GM21825 (cell line): ENCODE results near the gene XPOT.

Source experiments
- ATAC-seq: cut with Tn5 transposase; IDR thresholded peaks from one replicate; pipeline ENCODE4 v1.9.1; 2021; ENCODE audit warnings: mild to moderate bottlenecking, moderate library complexity; ENCODE audit not compliant: unreplicated experiment

The XPOT gene

GRCh38 chr12:64466178-64466577, 62.0 kb downstream of the XPOT start:
- ATAC-seq: no peak

- ATAC-seq: no peak
These were observed 64.8 kb downstream of the XPOT start for GRCh38 chr12:64468966-64469365.

DNA sequence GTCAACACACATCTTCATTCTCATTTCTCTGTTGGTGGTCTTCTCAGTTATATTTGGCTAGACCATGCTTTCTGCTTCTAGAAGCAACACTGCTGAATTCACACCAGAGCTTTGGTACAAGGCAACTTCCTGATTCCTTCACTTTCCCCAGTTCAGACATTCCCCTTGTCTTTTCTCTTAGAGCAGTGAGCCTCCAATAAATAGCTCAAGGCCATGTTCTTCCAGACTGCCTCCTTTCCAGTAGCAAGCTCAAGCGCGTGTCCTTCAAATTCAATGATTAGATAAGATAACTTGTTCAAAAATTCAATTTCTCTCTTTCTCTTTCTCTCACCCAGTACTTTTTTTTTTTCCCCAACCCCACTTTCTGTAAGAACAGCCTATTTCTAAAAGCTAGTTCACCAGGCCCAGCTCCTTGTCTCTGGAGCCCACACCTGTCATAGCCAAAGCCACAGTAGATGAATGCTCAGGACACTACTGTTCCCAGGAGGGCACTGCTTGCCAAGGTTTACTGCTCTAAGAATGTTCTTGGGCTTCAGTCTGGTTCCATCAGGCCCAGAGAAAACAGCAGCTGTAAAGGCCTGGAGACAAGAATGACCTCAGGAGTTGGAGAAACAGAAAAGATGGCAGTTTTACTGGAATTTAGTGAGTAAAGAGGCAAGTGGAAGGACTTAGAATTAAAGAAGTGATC, 65.4 kb downstream of the XPOT start:
- no peak for ATAC-seq

DNA sequence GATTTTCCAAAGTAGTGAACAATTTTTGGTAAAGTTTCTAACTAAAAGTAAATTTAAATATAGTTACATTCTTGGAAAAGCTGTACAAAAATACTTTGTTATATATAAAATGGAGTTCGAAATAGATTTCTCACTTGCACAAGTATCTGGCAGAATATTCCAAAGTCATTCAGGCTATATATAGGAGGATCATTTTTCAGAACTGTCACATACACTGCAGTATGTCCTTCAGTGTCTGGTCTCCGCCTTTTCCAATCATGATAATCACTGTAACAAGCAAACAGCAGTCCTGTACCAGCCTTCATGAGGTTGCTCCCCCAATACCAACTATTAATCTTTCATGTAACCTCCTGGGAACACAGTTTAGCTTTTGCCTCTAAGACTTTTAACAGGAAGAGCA, 66.3 kb downstream of the XPOT start:
- no peak for ATAC-seq

DNA sequence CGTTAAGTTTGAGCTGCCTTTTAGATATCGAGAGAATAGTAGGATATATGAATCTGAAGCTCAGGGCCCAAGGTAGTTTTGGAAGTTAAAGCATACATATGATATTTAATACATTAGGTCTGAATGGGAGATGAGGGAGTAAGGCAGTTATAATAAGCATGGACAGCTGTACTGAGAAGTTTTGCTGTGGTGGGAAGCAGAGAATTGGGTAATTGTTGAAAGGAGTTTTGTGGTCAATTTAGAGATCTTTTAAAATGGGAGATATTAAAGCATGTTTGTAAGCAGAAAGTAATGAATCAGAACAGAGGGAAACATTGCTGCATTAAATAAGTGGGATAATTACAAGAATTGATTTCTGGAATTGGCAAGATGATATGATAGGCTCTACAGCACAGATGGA, 69.0 kb downstream of the XPOT start:
- no peak for ATAC-seq

DNA sequence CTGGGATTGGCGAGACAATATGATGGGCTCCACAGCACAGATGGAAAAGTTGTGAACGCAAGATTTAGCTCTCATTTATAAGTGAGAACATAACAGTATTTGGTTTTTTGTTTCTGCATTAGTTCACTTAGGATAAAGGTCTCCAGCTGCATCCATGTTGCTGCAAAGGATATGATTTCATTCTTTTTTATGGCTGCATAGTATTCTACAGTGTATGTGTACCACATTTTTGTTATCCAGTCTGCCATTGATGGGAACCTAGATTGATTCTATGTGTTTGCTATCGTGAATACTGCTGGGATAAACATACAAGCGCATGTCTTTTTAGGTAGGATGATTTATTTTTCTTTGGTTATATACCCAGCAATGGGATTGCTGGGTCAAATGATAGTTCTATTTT, 71.3 kb downstream of the XPOT start:
- ATAC-seq: no peak

GRCh38 chr12:64476844-64477243, 72.7 kb downstream of the XPOT start:
- ATAC-seq: no peak

- no peak for ATAC-seq
These were observed 74.5 kb downstream of the XPOT start for GRCh38 chr12:64478661-64479060.

GRCh38 chr12:64480148-64480547, 76.0 kb downstream of the XPOT start:
- ATAC-seq: no peak

DNA sequence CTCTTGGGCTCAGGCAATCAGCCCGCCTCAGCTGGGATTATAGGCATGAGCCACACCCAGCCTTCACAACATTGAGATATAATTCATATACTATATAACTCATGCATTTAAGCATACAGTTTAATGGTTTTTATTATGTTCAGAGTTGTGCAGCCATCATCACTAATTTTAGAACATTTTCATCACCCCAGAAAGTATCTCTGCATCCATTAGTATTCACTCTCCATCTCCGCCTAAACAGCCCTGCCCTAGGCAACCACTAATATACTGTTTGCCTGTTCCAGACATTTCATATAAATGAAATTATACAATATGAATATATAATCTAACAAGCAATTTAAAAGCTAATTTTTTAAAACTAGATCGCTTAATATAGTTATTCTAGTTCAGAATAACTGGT, 82.5 kb downstream of the XPOT start:
- no peak for ATAC-seq

- no peak for ATAC-seq
These were observed 87.5 kb downstream of the XPOT start for GRCh38 chr12:64491718-64492117.

DNA sequence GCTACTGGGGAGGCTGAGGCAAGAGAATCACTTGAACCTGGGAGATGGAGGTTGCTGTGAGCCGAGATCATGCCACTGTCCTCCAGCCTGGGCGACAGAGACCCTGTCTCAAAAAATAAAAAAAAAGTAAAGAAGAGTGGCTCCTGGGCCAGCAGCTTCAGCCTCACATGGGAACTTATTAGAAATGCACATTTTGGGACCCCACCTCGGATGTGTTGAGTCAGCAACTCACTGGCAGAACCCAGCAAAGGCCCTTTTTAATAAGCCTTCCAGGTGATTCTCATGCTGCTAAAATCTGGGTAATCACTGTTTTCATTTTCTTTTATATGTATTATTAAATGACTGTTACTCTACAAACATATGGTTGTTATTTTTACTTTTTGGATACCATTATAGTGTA, 89.3 kb downstream of the XPOT start:
- no peak for ATAC-seq

GRCh38 chr12:64494998-64495729, 91.0 kb downstream of the XPOT start:
- ATAC-seq: no peak

DNA sequence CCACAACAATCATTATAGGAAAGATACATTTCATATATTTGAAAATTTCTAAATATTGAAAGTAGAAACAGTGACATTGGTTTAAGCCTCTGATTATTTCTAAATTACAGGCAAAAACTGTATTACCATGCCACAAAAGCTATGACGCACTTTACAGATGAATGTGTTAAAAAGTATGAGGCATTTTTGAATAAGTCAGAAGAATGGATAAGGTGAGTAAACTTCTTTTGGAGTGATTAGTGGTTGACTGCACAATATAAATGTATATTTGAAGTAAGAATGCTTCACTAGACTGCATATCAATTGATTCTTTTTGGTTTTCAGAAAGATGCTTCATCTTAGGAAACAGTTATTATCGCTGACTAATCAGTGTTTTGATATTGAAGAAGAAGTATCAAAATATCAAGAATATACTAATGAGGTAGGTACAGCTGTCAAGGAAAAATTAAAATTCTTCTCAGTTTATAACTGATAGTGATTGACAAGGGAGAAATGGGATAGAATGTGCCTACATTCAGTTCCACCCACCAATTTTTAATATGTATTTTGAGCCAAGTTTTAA, 92.7 kb downstream of the XPOT start:
- ATAC-seq: no peak

DNA sequence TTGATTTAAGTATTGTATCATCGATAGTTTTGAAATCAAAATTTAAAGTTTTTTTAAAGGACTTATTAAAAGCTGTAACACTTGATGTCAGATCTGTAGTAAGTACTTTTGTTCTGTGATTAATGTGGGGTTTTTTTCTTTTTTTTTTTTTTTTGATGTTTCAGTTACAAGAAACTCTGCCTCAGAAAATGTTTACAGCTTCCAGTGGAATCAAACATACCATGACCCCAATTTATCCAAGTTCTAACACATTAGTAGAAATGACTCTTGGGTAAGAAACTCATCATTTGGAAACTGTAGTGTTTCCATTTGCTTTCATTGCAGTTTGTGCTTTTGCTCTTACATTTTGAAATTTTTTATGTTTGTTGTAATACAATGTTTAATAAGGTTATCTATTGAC, 93.3 kb downstream of the XPOT start:
- ATAC-seq: no peak

DNA sequence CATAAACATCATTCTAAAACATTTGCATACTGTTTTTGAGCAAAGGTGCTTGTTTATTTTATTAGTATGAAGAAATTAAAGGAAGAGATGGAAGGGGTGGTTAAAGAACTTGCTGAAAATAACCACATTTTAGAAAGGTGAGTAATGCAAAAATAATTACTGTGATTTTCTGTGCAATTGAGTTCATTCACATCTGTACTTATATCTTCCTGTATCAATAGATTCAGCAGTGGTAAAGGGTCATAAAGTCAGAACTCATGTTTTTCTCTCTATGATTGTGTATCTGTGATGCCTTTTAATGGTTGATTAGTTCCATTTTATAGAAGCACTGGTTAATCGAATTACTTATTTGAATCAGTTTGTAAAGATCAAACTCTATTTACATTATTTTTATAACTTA, 93.7 kb downstream of the XPOT start:
- no peak for ATAC-seq

DNA sequence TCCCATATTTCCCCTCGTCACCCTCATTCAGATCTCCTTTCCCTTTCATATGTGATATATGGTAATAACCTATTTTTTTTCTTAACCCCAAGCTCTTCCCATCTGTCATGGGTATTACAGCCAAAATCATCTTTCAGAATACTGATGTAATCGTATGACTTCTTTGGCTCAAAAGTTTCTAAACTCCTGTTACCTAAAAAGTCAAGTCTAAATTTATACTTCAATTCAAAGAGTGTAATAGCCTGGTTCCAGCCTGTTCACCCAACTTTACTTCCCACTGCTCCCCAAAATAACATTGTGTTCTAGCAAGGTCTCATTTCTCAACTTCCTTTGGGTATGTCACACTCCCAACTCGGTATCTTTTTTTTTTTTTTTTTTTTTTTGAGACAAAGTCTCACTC, 96.2 kb downstream of the XPOT start:
- no peak for ATAC-seq
